Germinal center (tissue), 1 donor: ENCODE measurements around the gene C1GALT1.
"Not testable (repeated sequence)": the region's sequence is repeated elsewhere in the genome, so short reads cannot be mapped to it uniquely, and the experiment has no call there.

Source experiments
- DNase-seq: peaks from one replicate; pipeline ENCODE4 v3.0.0; 2012; ENCODE audit warnings: mixed read lengths, low spot score

C1GALT1 gene

DNA sequence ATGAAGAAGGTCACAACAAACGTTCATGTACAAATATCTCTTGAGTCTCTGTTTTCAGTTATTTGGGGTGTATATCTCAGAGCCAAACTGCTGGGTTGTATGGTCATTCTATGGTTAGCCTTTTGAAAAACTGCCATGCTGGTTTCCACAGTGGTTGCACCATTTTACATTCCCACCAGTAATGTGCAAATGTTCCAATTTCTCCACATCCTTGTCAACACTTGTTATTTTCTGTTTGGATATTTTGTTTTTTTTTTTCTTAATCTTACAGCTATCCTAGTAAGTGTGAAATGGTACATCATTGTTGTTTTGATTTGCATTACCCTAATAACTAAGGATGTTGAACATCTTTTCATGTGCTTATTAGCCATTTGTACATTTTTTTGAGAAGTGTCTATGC, 13.0 kb upstream of the C1GALT1 start:
- DNase-seq = no peak

DNA sequence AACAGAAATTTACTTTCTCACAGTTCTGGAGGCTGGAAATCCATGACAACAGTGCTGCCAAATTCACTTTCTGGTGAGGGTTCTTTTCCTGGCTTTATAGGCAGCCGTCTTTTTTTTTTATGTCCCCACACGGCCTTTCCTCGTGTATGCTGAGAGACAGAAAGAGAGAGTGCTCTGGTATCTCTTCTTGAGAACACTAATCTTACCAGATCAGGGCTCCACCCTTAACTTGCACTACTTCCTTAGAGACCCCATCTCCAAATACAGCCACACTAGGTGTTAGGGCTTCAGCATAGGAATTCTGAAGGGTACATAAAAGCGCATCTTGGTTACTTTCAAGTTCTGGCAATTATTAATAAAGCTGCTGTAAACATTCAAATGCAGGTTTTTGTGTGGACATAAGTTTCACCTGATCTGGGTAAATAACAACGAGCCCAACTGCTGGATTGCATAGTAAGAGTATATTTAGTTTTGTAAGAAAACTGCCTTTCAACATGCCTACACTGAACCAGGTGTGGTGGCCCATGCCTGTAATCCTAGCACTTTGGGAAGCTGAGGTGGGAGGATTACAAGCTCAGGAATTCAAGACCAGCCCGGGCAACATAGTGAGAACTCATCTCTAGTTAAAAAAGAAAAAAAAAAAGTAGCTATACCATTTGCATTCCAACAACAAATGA, 8.2 kb upstream of the C1GALT1 start:
- no peak for DNase-seq

DNA sequence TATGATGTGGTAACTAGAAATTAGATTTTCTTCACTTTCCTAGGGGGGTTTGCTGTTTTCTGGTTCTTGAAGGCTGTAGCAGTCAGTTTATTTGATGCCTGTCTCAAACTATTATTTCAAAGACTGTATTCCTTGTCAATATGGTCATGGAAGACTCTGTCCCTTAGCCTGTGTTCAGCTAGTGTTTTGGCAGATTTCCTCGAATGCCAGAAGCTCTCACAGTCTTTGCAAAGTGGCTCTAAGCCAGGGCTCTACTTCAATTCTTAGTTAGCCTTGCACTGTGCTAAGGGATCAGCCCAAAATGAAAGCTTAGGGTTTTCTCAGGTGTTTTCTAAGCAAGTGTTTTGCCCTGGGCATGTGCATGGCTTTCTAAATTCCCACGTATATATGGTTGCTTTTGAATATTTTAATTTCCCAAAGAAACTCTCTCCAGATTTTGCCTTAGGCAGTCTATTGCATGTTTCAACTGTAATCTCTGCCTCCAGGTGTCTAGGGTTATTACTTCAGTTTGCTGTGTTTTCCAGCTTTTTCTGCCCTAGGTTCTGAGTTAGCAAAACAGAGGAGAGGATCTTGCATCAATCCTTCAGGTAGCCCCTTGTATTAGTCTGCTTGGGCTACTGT, 7.2 kb upstream of the C1GALT1 start:
- no peak for DNase-seq

DNA sequence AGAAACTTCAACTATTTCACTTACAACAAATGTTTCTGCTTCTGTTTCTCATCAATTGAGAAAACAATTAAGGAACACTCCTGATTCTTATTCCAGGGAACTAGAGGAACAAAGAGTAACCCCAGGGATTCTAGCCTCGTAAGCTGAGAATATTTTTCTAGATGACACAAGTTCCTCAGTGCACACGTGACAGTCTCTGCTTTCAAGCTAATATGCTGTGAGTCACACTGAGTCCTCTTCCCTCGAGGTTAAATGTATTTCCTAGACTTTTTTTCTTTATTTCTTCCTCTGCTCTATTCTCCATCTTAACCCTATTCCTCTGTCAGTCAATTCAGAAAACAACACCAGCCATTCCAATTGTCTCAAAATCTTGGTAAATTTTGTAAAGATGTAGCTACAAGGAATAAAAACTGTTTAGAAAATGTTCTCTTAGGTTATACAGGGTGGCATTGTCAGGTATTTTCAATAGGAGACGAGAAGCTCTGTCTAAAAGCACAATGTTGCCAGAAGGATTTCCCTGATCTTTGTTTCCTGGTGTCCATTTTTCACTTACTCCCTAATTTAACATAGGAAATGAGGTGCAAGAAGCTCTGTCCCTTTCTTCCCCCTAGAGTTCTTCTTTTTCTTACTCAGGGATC, 5.8 kb upstream of the C1GALT1 start:
- no peak for DNase-seq

DNA sequence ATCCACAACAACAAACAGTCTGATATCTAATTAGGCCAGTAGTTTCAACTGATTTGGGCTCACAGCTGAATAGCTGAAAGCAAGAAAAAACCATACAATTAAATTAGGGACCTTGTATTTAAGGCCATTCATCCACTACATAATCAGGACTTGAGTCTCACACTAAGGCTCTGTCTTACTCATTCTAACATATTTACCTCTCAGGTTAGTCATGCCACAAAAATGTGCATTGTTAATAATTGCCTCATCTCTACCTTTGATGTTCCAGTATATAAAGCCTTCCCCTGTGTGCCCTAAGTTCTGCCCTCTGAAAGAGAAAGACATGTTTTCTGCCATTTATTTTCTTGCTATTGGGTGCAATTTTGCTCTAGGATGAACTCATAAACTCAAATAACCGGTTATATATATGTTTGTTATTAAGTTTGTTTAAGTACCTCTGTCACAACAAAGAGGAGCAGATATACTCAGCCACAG, 5.3 kb upstream of the C1GALT1 start:
- DNase-seq = no peak

DNA sequence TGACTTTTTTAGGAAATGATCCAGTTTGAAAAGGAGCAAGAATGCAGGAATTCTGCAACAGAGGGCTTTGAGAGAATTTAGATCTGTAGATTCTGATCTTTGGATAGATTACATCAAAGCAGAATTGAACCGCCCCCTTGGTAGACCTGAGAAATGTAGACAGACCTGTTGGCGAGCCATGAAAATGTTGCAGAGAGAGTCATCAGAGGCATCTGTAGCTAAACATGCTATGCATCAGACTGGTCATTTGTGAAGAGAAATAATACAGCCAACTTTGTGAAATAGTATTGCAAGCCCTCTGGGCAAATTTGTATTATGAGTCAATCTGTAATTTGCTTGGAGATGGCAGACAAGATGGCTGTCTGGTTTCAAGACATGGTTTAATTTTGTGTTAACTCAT, 4.3 kb upstream of the C1GALT1 start:
- DNase-seq = no peak

DNA sequence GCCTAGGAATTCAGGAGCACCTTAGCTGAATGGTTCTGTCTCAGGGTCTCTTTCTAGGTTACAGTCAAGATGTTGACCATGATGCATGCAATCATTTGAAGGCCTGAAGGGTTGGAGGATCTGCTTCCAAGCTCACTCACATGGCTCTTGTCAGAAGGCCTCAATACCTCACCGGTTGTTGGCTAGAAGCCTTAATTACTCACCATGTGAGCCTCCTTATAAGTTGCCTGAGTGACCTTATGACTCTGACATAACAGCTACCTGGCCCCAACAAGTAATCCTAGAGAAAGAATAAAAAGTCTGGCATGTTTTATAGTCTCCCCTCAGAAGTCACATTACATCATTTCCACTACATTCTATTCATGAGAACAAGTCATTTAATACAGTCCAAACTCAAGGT, 3.4 kb upstream of the C1GALT1 start:
- no peak for DNase-seq

DNA sequence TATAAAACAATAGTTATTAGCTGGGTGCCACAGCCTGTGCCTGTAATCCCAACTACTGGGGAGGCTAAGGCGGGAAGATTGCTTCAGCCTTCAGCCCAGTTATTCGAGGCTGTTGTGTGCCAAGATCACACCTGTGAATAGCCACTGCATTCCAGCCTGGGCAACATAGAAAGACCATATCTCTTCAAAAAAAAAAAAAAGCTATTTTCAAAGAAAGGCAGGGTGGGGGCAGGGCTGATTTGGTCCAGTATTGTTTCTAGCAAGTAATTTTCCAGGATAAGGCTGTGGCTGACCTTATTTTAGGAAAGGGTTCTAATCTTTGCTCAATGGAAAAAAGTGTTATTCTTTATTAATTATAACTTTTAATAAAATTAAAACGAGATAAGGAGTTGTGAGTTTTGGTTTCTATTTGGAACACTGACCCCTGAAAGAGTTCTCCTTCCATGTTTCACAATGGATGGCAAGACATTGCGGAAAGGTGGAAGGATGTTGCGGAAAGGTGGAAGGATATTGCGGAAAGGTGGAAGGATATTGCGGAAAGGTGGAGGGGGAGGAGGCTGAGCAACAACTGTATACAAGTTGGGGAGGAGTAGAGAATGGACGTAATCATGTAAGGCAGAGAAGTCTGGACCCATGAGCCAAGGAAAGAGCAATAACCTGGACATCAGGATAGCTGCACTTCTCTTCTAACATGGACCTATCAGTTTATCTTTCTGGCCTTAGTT, 1.5 kb upstream of the C1GALT1 start:
- DNase-seq = no peak

DNA sequence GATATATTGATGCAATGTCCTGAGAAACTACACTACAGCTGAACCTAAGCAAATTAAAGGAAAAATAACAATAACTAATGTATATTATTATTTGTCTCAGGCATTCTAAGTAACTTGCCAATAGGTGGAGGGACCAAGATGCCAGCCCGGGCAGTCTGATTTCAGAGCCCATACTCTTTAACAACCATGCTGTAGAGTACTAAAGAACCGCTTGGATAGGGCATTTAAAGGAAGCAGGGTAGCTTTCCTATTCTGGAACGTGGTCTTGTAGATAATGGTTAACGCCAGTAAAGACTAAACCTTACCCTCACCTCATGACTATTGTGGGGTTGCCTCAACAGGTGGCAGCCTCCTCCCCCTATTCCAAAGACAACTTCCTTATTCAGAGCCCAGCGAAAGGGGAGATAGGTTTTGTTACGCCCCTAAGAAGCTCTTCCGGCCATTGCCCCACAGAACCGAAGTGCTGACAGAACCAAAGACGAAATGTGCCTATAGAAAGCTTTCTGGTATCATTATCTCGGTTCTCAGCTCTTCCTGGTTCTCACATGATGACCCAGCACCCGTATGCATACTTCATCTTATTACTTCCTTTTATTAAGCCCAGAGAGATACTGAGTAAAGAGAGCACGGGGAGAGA, 707 bp upstream of the C1GALT1 start:
- peak; percentile 74 for DNase-seq

DNA sequence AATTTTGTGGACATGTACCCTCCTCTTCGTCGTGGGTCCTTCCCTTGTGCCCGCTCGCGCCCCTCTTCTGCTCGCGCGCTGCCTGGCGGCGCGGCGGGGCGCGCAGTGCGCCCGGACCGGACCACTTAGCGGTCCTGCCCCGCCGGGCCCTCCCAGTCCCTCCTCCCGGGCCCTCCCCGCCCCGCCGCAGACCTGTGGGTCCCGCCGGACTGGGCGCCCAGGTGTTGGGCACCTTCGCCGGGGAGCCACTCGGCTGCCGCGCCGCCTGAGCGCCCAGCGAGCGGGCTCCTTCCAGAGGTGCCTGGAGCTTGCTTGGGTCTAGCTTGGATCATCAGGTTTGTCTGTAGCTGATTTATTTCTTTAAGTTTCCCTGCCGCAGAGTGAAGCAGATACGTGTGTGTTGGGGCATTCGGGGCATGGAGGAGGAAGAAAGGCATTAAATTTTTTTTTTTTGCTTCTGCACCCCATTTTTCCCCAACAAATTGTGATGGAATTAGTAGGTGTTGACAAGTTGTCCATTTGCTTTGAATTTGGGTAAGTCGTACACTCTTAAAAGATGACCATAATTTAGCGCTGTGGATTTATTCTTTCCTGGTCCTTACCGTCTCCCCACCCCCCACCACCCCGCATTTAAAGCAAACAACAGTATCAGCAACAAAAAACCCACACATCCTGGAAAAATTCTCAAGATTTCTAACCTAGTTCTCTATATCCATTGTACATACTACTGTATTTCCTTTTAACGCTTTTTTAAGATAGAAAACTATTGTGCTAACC, 905 bp downstream of the C1GALT1 start:
- DNase-seq = peak; percentile 70

DNA sequence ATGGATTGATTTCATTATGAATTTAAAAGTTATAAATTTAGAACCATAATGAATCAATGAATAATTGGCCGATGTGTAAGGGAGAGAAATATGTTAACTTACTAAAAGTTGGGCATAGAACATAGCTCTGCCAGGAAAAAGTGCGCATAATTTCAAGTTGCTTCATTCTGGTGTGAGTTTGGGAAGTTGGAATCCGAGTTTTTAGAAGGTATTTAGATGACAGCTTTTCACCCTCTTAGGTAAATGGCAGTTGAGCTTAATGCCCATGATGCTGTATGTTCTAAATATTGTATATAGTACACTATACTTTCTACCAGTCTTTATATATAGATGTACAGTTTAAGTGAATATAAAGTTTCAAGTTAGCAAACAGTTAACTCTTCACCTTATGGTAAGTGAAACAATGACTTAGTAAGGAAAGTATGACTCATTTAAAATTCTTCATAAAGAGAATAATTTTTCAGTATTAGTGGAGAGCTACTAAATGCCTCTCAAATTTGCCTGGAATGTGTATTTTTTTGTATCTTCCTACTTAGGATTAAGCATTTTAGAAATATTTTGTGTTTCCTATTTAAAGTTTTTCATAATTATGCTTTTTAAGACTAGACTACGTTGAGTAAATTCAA, 1.6 kb downstream of the C1GALT1 start:
- no peak for DNase-seq

DNA sequence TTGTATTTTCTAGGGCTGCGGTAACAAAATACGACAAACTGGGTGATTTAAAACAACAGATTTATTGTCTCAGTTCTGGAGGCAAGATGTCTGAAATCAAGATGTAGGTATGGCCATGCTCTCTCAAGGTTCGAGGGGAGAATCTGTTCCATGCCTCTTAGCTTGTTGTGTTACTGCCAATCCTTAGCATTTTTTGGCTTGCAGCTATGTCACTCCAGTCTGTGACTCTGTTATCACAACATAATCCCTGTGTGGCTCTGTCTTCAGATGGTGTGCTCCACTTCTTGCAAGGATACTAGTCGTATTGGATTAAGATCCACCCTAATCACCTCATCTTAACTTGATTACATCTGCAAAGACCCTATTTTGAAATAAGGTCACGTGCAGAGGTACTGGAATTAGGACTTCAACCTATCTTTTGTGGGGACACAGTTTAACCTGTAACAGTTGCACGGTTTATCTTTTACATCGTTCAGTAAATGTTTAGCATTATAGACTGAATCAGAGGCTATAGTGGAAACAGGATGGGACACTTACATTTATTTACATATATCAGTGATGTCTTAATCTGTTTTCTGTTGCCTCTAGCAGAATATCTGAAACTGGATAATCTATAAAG, 3.1 kb downstream of the C1GALT1 start:
- DNase-seq = no peak

DNA sequence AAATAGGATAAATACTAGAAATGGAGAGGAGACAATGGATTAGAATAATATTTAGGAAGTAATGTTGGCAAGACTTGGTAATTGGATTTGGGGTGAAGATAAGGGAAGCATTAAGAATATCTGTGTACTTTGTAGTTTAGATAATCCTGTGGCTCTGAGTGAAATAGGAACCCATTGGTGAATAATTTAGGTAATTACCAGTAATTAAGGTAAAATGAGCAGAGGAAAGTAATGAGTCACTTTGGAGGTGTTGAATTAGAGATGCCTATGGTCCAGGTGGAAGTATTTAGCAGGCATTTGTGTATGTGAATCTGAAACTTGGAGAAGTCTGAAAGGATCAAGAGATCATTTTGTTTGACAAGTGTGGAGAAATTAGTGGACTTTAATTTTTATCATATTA, 5.7 kb downstream of the C1GALT1 start:
- no peak for DNase-seq

DNA sequence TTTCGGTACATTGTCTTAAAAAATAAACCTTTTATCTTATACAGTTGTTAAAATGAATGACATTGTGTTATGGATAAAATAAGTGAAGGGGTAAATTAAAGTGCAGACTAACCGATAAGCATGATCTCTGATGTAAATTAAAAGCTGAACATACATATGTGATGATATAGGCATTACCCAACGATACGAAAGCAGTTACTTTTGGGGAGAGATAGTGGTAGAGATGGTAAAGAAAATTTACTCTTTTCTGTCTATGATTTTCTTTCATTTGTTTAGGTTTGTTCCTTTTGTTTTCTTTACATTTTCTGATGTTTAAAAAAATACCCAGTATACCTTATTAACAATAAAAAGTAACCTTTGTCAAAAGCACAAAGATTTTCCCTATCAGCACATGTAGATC, 6.4 kb downstream of the C1GALT1 start:
- no peak for DNase-seq

DNA sequence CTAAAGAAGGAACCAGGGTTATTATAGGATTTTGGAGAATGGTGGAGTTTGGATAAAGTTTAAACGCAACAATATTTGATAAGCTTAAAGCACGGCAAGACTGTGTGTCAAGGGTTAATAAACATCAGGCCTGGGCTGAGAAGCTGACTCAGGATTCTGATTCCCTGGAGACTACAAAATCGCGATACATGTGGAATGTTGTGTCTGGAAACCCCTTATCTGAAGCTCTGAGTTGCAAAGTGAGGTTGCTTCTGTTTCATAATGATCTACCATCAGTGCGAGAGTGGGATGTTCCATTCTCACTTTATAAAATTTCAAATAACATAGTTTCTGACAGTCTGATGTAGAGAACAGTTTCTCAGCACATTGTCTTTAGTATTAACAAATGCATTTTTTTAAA, 7.8 kb downstream of the C1GALT1 start:
- no peak for DNase-seq

DNA sequence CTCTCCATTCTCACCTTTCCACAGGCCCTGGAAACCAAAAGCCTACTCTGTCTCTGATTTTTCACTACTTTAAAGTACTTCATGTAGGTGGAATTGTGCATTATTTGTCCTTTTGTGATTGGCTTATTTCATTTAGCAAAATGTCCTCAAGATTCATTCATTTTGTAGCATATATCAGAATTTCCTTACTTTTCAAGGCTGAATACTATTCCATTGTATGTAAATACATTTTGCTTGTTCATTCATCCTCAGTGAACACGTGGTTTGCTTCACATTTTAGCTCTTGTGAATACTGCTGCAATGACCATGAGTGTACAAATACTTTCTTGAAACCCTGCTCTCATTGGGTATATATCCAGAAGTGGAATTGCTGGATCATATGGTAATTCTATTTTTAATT, 8.8 kb downstream of the C1GALT1 start:
- no peak for DNase-seq

DNA sequence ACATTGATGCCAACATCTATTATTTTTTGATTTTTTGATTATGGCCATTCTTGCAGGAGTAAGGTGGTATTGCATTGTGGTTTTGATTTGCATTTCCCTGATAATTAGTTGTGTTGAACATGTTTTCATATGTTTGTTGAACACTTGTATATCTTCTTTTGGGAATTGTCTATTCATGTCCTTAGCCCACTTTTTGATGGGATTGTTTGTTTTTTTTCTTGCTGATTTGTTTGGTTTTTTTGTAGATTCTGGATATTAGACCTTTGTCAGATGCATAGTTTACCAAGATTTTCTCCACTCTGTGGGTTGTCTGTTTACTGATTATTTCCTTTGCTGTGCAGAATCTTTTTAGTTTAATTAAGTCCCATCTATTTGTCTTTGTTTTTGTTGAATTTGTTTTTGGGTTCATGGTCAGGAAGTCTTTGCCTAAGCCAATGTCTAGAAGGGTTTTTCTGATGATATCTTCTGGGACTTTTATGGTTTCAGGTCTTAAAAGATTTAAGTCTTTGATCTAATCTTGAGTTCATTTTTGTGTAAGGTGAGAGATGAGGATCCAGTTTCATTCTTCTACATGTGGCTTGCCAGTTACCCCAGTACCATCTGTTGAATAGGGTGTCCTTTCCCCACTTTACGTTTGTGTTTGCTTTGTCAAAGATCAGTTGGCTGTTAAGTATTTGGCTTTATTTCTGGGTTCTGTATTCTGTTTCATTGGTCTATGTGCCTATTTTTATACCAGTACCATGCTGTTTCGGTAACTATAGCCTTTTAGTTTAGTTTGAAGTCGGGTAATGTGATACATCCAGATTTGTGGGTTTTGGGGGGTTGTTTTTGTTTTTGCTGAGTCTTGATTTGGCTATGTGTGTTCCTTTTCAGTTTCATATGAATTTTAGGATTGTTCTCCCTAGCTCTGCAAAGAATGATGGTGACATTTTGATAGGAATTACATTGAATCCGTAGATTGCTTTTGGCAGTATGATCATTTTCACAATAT, 10.7 kb downstream of the C1GALT1 start:
- not testable (repeated sequence) for DNase-seq

DNA sequence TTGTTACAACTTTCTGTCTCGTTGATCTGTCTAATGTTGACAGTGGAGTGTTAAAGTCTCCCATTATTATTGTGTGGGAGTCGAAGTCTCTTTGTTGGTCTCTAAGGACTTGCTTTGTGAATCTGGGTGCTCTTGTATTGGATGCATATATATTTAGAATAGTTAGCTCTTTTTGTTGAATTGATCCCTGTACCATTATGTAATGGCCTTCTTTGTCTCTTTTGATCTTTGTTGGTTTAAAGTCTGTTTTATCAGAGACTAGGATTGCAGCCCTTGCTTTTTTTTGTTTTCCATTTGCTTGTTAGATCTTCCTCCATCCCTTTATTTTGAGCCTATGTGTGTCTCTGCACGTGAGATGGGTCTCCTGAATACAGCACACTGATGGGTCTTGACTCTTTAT, 17.2 kb downstream of the C1GALT1 start:
- not testable (repeated sequence) for DNase-seq

DNA sequence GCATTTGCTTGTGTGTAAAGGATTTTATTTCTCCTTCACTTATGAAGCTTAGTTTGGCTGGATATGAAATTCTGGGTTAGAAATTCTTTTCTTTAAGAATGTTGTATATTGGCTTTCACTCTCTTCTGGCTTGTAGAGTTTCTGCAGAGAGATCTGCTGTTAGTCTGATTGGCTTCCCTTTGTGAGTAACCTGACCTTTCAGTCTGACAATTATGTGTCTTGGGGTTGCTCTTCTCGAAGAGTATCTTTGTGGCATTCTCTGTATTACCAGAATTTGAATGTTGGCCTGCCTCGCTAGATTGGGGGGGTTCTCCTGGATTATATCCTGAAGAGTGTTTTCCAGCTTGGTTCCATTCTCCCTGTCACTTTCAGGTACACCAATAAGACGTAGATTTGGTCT, 17.9 kb downstream of the C1GALT1 start:
- DNase-seq = not testable (repeated sequence)
